ENCODE results near the gene KIFAP3.
"Not testable (repeated sequence)": the region's sequence is repeated elsewhere in the genome, so short reads cannot be mapped to it uniquely, and the experiment has no call there.

Gene KIFAP3

DNA sequence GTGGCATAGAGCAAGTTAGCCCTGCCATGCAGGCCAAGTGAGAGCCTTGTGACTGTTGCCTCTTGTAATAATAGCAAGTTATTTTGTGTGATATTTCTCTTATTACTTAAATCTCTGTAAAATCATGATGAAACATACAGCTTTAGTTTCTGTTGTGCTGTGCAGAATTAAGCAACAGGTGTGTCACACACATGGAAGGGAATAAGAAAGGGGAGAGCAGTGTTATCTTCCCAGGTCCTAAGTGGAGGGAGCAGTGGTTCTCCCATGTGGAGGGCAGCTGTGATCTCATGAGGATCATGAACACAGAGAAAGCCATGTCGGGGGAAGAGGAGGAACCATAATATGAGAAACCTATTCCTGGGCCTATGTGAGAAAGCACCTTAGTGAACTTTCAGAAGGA, 155.6 kb downstream of the KIFAP3 start:
- no peak for DNase-seq

DNA sequence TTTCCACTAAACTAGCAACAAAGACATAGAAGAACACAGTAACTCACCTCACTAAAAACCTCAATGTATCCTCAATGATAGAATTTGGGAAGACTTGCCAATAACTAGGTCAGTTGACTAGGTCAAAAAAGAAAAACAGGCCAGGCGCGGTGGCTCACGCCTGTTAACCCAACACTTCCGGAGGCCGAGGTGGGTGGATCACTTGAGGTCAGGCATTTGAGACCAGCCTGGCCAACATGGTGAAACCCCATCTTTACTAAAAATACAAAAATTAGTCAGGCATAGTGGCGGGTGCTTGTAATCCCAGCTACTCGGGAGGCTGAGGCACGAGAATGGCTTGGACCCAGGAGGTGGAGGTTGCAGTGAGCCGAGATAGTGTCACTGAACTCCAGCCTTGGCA, 156.3 kb downstream of the KIFAP3 start:
- not testable (repeated sequence) for DNase-seq

DNA sequence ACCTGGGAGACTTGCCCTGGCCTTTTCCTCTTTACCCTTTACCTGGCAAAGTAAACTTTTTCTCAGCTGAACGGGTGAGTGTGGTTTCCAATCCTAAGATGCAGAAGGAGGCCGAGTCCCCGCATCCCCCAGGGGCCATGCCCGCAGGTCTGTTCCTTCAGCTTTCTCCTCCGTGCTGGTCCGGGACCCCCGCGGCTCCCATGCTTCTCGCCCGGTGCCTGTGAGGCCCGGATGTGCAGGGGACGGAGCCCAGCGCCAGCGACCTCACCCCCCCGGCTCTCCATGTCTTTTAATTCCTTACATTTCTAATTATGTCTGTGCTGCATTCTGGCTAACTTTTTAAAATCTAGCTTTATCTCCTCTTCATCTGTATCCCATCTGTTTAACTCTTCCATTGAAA, 159.3 kb downstream of the KIFAP3 start:
- no peak for DNase-seq

DNA sequence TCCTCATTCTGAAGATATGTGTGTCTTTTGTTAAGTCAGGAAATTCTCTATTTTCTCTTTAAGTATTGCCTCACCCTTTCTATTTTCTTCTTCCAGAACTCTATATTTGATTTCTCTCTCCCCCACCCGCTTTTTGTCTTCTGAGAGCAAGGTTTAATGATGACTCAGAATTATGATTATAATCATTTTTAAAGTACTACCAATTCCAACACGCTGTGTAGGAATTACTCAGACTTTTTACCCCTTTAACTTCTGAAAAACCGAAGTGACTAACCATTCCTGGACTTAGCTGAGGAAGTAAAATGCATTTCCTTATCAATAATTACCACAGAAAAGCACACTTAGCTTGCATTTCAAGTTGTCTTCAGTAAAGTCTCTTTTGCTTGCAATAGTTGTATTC, 160.0 kb downstream of the KIFAP3 start:
- no peak for DNase-seq

DNA sequence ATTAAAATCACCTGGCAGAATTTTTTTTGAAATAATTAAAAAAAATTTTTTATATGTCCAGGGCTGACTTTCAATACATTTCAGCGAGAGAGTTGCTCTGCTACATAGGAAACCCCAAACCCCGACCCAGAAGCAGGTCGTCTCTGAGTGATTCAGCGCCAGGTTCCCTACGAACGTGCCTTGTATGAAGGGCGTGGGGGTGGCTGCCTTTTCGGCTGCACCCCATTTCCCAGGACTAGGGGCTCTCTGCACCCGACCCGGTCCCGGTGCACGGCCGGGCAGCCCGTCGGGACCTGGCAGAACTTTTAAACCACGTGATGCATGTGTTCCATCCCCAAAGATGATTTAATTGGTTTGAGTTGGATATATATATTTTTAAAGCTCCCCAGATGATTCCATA, 165.0 kb downstream of the KIFAP3 start:
- DNase-seq = no peak

DNA sequence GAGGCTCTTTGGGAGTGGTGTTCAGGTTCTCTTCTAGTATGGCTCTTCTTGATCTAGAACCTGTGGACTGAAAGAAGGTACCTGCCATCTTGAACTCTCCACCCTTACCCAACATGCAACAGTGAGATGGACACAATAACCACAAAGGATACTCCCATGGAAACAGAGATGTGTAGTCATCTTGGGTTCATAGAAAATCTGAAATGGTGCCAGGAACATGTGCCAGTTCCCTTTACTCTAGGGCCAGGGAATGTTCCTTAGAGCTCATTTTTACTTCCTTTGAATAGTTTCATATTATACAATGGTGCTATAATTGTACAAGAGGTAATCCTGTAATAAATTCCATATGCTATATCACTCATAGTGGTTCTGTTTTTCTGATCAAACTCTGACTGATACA, 167.6 kb downstream of the KIFAP3 start:
- no peak for DNase-seq

DNA sequence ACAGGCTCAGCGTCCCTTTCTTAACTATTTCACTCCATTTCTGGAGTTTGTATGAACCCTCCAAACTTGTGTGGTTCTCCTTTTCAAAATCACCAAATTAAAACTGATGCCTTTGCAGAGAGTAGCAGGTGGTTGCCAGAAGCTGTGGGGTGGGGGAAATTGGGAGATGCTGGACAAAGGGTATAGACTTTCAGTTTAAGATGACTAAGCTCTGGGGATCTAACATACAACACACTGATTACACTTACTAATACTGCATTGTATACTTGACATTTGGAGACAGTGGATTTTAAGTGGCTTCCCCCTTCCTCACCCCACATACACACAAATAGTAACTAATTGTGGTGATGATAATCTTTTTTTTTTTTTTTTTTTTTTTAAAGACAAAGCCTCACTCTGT, 169.7 kb downstream of the KIFAP3 start:
- no peak for DNase-seq

DNA sequence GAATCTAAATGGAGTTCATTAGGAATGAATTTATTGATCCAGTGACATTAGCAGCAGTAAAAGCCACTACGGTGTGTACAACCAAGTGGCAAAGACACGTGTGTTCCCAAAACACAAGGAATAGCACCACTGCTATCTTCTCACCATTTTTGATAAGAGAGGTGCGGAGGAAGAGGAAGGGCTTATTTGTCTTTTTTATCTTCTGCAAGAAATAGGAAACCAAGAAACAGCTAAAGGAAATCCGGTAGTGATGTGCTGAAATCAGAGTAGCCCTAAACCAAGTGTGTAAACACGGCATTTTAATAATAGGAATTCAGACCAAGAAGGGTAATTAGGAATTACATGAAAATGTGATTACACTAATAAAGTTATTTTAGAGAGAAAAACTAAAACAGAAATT, 171.7 kb downstream of the KIFAP3 start:
- DNase-seq = no peak

DNA sequence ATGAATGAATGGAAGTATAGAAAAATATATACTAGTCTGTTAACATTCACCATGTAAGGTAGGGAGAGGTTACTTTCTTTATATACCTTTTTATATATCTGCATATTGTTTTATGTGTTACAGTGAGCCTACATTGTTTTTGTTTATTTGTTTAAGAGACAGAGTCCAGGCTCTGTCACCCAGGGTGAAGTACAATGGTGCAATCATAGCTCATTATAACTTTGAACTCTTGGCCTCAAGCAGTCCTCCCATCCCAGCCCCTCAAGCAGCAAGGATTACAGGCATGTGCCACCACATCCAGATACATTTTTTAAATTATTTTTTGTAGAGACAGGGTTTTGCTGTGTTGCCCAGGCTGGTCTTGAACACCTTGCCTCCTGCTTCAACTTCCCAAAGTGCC, 173.4 kb downstream of the KIFAP3 start:
- DNase-seq = no peak

DNA sequence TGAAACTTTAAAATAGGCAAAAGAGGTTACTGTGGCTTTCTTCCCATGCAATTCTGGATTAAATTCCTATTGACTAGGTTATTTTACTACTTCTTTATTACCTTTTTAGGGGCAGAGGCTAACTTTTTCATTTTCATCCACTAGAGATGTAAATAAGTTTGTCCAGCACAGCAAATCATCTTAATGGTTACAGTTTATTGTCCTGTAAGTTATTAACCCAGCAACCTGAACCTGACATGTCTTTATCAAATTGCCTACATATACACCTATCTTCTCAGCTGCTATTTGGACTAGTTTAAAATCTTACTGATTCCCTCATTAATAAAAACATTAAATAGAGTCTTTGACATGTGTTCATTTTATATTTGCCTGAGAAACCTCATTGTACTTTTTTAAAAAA, 173.9 kb downstream of the KIFAP3 start:
- no peak for DNase-seq

DNA sequence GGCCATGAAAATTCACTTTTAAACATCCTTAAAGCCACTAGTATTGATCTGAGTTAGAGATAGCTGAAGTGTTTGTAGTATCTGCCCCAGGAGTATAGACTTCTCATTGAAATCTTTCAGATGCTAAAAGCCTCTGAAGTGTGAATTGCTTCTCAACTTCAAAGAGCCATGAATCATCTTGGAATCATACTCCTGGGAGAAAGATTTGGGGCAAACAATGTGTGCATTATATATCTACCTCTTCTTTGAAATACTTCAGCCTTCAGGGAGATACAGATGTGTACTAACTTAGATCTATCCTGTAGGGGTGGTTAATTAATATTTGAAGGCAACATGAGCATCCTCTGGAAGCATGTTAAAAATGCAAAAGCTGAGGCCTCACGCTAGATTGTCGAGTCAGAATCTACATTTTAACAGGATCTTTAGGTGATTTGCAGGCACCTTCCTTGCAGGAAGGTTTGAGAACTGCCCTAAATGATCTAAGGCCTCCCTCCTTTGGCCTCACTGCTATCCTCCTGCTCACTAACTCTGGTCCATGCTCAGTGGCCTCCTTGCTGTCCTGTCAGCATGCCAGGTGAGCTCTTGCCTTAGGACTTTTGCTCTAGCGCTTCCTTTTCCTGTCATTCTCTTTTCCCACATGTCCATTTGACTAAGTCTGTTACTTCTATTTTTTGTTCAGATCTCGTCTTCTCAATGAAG, 174.8 kb downstream of the KIFAP3 start:
- no peak for DNase-seq

DNA sequence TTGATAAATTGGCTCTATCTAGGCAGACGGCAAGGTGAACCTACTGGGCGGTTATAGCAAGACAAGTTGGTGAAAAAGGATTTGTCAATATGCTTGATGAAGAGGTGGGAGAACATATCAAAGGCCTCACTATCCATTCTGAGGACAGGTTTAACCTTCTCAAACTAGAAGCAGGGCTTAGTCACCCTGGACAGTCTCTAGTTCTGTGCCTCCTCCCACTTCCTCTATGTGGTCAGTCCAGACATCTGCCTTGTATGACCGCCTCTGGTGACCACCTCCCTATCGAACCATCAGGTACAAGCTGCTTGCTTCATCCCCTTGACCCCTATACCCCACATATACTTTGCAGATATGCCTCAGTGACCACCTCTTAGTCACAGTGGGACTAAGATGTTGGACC, 178.5 kb downstream of the KIFAP3 start:
- DNase-seq = no peak

DNA sequence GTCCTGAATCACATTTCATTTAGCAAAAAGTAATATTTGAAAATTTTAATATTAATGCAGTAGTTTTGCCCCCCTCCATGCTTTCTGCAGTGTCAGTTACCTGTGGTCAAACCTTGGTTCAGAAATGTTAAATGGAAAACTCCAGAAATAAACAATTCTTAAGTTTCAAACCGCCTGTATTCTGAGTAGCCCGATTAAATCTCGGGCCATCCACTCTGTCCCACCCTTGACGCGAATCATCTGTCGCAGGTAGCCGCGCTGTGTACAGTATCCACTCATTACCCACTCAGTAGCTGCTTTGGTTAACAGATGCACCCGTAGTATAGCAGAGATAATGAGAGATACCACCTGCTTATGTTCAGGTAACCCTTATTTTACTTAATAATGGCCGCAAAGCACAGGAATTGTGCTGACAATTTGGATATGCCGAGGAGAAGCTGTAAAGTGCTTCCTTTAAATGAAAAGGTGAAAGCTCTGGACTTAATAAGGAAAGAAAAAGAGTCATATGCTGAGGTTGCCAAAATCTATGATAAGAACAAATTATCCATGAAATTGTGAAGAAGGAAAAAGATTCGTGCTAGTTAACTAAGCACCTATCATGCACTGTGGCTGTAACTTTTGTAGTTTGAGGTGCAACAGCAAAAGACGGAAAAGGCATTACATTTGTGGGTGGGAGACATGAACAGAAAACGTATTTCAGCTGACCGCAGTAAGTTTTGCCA, 179.9 kb downstream of the KIFAP3 start:
- DNase-seq = no peak

DNA sequence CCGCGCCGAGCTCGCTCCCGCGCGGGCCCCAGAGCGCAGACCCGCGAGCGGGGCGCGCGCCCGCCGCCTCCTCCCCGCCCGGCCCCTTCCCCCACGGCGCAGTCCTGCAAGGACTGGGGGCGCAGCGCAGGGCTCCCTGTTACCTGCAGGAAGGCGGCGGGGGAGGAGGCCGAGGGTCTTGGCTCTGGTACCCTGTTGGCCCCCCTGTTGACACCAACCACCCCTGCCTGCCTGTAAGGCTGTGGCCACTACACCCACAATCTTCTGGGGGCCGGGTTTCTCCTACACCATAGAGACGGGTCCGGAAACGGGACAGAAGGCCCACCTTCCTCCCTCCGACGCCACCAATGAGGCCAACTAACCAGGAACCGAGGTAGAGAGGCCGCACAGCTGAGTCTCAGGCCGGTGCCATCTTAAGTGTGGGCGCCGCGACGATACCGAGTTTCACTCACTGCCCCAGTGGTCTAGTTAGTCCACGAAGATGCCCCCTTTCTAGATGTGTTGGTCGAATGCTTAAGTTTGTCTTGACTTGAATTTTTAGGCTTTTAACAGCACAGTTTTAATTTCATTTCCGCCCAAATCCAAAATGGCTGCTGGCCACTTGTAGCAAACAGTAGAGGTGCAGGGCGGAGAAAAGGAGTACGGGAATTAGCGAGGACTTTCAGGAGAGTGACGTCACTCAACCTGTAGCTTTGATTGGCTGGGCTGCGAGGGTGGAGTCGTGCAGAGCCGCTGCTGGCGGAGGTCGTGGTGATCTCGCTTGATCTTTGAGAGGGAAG, 180.7 kb downstream of the KIFAP3 start, which contains the start of gene SCYL3:
SCYL3 (minus strand) TSS at position 252 of the 779 bp plus-strand sequence. CDS start 5,056 bp downstream, outside the sequence.
- peak; percentile 93 for DNase-seq

DNA sequence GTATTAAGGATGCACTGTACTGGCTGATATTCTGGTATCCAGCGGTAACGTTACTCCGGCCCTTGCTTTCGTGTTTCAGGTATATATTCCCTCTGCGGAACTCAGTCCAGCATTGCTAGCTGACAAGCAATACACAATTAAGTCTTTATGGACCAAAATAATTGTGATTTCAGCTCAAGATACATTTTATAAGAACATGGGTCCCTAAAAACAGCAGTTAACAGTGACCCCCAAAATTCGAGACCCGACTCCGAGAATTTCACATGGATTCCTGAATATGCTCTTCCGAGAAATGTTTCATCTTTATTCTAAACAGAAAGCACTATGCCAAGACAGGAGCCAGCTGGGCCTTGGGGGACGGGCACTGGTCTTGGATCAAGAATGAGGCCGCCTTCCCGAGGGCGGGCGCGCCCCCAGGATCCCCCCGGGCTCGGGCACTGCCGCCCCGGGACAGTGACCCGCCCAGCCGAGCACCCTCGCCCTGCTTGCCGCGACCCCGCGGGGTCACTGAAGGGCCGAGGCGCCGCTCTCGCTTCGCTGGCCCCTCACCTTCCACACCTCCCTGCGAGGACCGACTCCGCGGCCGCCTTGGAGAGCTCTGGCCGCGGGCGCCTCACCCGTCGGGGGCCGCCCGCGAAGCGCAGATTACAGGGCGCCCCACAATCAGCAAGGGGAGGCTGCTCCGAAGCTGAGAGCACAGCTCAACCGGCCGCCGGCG, 181.4 kb downstream of the KIFAP3 start:
- DNase-seq = no peak

DNA sequence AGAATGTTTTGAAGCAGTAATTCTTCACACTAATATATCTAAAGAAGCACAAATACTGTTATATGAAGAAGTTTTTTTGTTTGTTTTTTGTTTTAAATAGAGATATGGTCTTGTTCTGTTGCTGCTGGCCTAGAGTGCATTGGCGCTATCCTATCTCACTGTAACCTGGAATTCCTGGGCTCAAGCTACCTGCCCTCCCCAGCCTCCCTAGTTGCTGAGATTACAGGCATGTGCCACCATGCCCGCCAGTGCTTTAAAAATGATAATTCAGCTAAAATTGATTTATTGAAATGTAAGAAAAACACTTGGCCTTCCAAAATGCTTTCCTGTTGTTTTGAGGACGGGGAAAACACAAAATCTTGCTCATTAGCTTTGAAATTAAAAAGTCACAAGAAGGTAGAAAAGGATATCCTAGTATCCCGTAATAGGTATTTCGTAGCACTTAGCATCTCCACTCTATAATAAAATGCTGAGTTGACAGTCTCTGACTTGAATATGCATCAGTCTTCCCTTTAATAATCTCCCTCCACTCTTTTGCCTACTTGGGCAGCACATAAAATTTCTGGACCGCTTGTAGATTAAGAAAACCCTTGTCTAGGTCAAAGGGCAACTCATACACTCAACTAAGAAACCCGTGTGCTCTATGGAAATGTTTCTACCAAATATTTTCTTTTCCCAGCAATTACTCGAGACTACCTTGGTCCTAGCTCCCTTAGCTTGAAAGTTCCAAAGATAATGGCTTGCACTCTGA, 182.1 kb downstream of the KIFAP3 start:
- no peak for DNase-seq

DNA sequence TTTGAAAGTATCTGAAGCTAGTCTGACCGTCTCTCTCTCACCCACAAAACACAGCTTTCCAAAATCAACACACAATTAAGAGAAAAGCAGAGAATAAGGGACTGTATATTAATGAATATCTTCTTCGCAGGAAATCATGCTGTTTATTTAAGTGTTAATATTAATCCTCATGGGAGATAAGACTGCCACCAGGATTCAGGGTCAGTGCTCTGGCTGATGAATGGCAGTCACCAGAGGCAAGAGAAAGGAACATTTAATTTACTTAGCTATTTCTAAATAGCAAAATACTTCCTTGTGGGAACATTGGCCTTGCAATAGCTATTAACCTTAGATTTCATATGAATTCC, 183.0 kb downstream of the KIFAP3 start:
- DNase-seq = no peak

DNA sequence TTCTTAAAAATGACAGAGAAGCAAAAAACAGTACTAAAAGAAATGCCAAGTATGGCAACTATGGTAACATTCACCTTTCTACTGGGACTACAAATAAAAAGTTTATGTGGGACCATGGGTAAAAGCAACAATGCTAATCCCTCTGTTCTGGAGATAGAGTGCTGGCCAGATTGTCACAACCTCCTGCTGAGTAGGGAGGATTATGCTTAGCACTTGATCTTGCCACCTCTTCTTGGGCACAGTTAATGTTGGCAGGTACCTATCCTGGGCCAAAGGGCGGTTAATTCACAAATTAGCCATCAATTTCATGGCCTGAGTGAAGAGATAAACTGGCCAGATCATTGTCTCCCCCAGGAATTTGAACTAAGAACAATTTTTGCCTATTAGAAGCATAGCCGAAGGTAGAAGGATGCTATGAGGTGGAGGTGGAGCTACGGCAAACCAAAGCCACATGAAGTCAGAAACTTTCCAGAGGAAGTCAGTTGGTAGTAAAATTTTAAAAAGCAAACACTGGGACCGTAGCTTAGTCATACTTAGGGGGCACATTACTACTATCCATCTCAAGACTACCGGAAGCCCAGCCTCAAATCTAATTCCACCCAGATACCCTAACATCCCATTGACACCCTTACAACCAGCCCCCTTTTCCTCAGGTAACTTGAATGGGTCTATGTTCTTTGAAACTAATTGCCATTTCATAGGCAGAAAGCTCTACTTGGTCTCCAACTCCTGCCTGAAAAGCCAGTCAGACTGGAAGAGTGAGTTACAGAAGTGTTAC, 183.5 kb downstream of the KIFAP3 start:
- DNase-seq = no peak

DNA sequence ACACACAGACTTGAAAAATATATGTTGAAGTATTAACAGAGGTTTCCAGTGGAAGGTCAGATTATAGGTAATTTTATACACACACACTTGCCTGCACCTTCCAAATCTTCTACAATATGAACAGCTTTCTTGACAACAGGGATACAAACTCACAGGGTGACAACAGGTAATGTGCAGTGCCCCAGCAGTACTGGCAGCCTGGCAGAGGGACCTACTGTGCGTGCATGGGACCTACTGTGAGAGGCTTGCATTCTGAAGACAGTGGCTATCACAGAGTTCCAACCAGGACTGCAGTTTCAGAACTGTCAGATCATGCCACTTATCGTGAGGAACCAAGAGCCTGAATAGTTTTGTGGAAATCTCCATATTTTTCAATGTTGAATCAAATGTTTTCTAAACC, 184.6 kb downstream of the KIFAP3 start:
- DNase-seq = no peak

DNA sequence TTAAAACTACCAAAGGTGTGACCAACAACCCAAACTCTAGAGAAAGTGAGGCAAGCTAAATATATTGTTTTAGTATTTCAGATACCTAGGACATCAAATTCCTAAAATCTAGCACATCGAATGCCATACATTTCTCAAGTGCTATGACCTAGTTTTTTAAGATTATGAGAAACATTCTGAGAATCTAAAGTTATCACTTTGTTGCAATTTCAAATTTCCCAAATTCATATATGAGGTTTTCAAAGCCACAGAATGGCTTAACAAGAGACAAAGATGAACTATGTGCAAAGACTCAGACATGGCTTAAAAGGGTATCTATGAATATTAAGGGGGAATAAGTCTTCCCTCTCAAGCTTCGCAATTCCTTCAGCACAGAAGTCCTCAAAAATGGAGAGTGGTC, 187.6 kb downstream of the KIFAP3 start:
- DNase-seq = no peak

DNA sequence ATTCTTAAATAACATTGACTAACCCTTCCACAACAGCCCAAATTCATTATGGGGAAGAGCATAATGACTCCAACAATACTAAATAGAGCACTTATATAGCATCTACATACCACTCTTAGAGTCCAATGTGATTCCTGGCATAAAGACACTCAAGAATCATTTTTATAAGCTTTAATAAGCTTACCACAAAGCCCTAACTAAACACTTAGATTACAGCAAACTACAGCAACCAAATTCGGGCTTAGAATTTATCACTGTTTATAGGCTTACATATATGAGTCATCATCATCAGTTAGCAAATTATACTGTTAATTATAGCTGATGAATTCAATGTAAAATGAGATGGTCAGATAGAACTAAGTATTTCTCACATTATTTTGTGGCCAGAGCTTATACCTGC, 188.1 kb downstream of the KIFAP3 start:
- no peak for DNase-seq

DNA sequence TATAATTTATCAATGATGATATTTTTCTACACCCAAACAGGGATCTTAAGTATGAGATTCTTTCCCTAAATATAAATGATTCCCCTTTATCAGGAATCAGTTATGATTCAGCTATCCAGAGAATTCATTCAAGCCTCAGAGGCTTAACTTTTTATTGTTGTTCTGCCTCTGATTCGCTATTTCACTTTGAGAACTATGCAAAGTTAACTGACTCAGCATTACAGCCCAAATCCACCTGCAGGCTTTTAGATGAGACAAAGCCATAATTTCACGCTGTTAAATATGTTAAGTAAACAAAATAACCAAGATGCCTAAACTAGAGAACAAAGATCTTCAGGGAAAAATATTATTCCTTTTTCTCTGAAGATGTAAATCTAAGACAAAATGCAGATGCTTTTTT, 189.3 kb downstream of the KIFAP3 start:
- DNase-seq = no peak
